Measurements from ENCODE around the gene SLC1A7. TPM values are rescaled to one million over a fixed set of nuclear protein-coding genes. Genes with fewer than 3 reads are reported as not detected.
"Not testable (repeated sequence)": the region's sequence is repeated elsewhere in the genome, so short reads cannot be mapped to it uniquely, and the experiment has no call there.

SLC1A7 gene
- total RNA-seq, 1 donor from 2014 or later: not detected

- Mint-ChIP-seq H3K27ac (no peak overlapping the region), H3K4me3 (no peak overlapping the region), H3K27me3 (peaks cover 5% of the 10 kb centered on the region), H3K4me1 (ENCODE audit: unreplicated experiment) (peaks cover 6% of the 10 kb centered on the region), H3K36me3 (no peaks in the 10 kb centered on the region), H3K9me3 (no peaks in the 10 kb centered on the region)
- no peak for DNase-seq (ENCODE audit: extremely low spot score, unreplicated experiment)
- no peak for TF ChIP-seq CTCF (conservative IDR thresholded peaks at IDR 0.05)
These were observed 44.1 kb upstream of the SLC1A7 start for GRCh38 chr1:53186533-53186932.

- not testable (repeated sequence) for DNase-seq (ENCODE audit: extremely low spot score, unreplicated experiment); H3K27me3 Mint-ChIP-seq; H3K27ac Mint-ChIP-seq; H3K9me3 Mint-ChIP-seq; H3K4me3 Mint-ChIP-seq; H3K4me1 Mint-ChIP-seq (ENCODE audit: unreplicated experiment); H3K36me3 Mint-ChIP-seq
- TF ChIP-seq CTCF (conservative IDR thresholded peaks at IDR 0.05): peak; percentile 53
These were observed 43.5 kb upstream of the SLC1A7 start for GRCh38 chr1:53185955-53186297.

GRCh38 chr1:53183095-53183990 lies 40.9 kb upstream of the SLC1A7 start:
- DNase-seq (ENCODE audit: extremely low spot score, unreplicated experiment): no peak
- Mint-ChIP-seq H3K27me3 (peaks cover 5% of the 10 kb centered on the region), H3K9me3 (no peaks in the 10 kb centered on the region), H3K4me3 (no peak overlapping the region), H3K27ac (no peak overlapping the region), H3K36me3 (no peaks in the 10 kb centered on the region), H3K4me1 (ENCODE audit: unreplicated experiment) (no peaks in the 10 kb centered on the region)
- TF ChIP-seq CTCF (conservative IDR thresholded peaks at IDR 0.05): no peak

GRCh38 chr1:53182716-53183094 lies 40.3 kb upstream of the SLC1A7 start:
- Mint-ChIP-seq H3K27me3 (peaks cover 5% of the 10 kb centered on the region), H3K4me1 (ENCODE audit: unreplicated experiment) (no peaks in the 10 kb centered on the region), H3K9me3 (no peaks in the 10 kb centered on the region), H3K4me3 (no peak overlapping the region), H3K36me3 (no peaks in the 10 kb centered on the region), H3K27ac (no peak overlapping the region)
- TF ChIP-seq CTCF (conservative IDR thresholded peaks at IDR 0.05): no peak
- DNase-seq (ENCODE audit: extremely low spot score, unreplicated experiment): no peak

- Mint-ChIP-seq H3K36me3 (no peaks in the 10 kb centered on the region), H3K4me1 (ENCODE audit: unreplicated experiment) (no peaks in the 10 kb centered on the region), H3K27ac (no peak overlapping the region), H3K9me3 (no peaks in the 10 kb centered on the region), H3K4me3 (no peak overlapping the region), H3K27me3 (peaks cover 5% of the 10 kb centered on the region)
- peak; percentile 76 for DNase-seq (ENCODE audit: extremely low spot score, unreplicated experiment)
- TF ChIP-seq CTCF (conservative IDR thresholded peaks at IDR 0.05): peak; percentile 99
These were observed 39.7 kb upstream of the SLC1A7 start for GRCh38 chr1:53182111-53182593.
